HG03135 (cell line): ENCODE measurements around the gene TMEM232.

Experiments
- ATAC-seq: cut with Tn5 transposase; IDR thresholded peaks from one replicate; pipeline ENCODE4 v1.9.1; 2021; ENCODE audit warnings: mild to moderate bottlenecking, moderate library complexity; ENCODE audit not compliant: unreplicated experiment

The TMEM232 gene

GRCh38 chr5:110634475-110634874, 92.0 kb downstream of the TMEM232 start:
- ATAC-seq, result no peak

GRCh38 chr5:110631236-110631635, 95.2 kb downstream of the TMEM232 start:
- no peak for ATAC-seq

- no peak for ATAC-seq
Observed at GRCh38 chr5:110630350-110630749, 96.1 kb downstream of the TMEM232 start.

- no peak for ATAC-seq
Observed at GRCh38 chr5:110625376-110625999, 101.0 kb downstream of the TMEM232 start.

- no peak for ATAC-seq
Observed at GRCh38 chr5:110623874-110624273, 102.6 kb downstream of the TMEM232 start.

GRCh38 chr5:110618941-110619340, 107.5 kb downstream of the TMEM232 start:
- no peak for ATAC-seq

- no peak for ATAC-seq
Observed at GRCh38 chr5:110616009-110616408, 110.5 kb downstream of the TMEM232 start.

- ATAC-seq, result no peak
Observed at GRCh38 chr5:110612794-110613247, 113.7 kb downstream of the TMEM232 start.

- no peak for ATAC-seq
Observed at GRCh38 chr5:110611817-110612216, 114.7 kb downstream of the TMEM232 start.

GRCh38 chr5:110594866-110595265, 131.6 kb downstream of the TMEM232 start:
- no peak for ATAC-seq

GRCh38 chr5:110590187-110590586, 136.3 kb downstream of the TMEM232 start:
- ATAC-seq, result no peak

GRCh38 chr5:110588286-110588980, 138.0 kb downstream of the TMEM232 start:
- ATAC-seq, result no peak

GRCh38 chr5:110580625-110581024, 145.8 kb downstream of the TMEM232 start:
- no peak for ATAC-seq

- no peak for ATAC-seq
Observed at GRCh38 chr5:110572729-110573128, 153.7 kb downstream of the TMEM232 start.

- no peak for ATAC-seq
Observed at GRCh38 chr5:110562191-110562590, 164.3 kb downstream of the TMEM232 start.

- ATAC-seq, result no peak
Observed at GRCh38 chr5:110561510-110561909, 165.0 kb downstream of the TMEM232 start.

GRCh38 chr5:110549301-110549700, 177.2 kb downstream of the TMEM232 start:
- no peak for ATAC-seq

GRCh38 chr5:110548171-110548570, 178.3 kb downstream of the TMEM232 start:
- ATAC-seq, result no peak

- ATAC-seq, result no peak
Observed at GRCh38 chr5:110547495-110547894, 179.0 kb downstream of the TMEM232 start.

- ATAC-seq, result no peak
Observed at GRCh38 chr5:110545716-110546115, 180.8 kb downstream of the TMEM232 start.

GRCh38 chr5:110544603-110545002, 181.9 kb downstream of the TMEM232 start:
- ATAC-seq, result no peak

- no peak for ATAC-seq
Observed at GRCh38 chr5:110542949-110543348, 183.5 kb downstream of the TMEM232 start.
